Jurkat, Clone E6-1 (cell line): Measurements from ENCODE around the gene BAZ2B.
"Not testable (repeated sequence)": the region's sequence is repeated elsewhere in the genome, so short reads cannot be mapped to it uniquely, and the experiment has no call there.

ENCODE experiments used
- DNase-seq: peaks from one replicate; pipeline ENCODE4 v3.0.0-alpha.2; 2011; ENCODE audit warnings: low read depth, low spot score
- H3K4me3 ChIP-seq: 2 replicates; pipeline ENCODE4 v1.5.1; 2011; ENCODE audit warnings: mild to moderate bottlenecking, low read length, control low read depth, moderate library complexity

Gene BAZ2B

DNA sequence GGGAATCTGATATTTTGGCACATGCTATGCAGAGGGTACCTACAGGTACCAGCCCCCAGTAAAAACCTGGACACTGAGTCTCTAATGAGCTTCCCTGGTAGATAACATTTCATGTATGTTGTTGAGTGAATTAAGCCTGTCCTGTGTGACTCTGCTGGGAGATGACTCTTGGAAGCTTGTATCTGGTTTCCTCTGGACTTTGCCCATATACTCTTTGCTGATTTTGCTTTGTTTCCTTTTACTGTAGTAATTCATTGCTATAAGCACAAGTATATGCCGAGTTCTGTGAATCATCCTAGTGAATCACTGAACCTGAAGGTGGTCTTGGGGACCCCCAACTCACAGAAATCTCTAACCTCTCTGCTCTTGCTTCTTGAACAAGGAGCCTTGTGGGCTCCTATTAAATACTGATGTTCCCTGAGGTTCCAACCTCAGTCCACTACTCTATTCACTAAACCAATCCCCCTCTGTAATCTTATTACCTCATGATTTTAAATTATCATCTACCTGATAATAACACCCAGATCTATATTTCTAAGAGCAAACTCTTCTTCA lies 235.6 kb downstream of the BAZ2B start:
- no peak for DNase-seq
- no peak overlapping the region for H3K4me3 ChIP-seq

DNA sequence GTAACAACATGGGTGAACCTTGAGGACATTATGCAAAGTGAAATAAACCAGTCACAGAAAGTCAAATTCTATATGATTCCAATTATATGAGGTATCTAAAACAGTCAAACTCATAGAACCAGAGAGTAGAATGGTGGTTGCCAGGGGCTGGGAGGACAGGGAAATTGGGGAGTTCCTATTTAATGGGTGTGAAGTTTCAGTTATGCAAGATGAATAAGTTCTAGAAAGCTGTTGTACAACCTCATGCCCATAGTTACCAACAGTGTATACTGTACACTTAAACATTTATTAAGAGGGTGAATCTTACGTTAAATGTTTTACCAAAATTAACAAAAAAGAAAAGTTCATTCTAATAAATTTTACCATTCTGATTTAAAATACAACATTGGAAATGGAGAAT lies 237.2 kb downstream of the BAZ2B start:
- H3K4me3 ChIP-seq: no peak overlapping the region
- DNase-seq: no peak

DNA sequence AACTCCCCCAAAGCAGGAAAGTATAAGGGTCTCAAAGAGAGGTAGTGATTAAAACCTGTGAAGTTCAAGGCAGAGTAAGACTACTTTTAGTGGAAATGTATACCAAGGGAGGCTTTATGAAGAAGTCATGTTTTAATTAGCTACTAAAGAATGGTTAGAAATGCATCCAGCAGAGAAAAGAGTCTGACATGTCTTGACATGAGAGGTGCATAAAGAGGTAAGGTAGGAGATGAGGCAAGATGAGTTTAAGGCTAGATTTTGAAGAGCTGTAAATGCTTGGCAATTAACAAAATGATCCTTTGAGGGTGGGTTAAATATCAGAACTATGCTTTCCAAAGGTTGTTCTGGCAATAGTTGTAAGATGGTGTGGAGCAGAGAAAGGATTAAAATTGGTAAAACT lies 241.1 kb downstream of the BAZ2B start:
- no peak for DNase-seq
- H3K4me3 ChIP-seq: no peak overlapping the region

DNA sequence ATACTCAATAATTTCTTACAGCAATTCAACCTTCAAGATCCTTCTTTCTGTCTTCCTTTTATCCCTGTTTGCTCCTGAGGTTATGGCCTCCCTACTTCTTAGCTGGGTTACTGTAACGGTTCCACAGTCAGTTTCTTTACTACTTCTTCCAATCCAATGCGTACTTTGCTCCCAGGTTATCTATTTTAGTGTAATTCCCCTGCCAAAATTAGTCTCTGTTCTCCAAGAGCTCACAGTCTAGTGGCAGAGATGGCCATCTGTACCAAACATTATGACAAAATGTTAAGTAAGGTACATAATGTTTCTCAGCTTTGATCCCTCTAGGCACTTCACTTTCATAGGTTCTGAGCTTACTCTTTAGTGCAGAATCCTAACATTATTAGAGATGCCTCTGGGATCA lies 244.8 kb downstream of the BAZ2B start:
- no peak for DNase-seq
- no peak overlapping the region for H3K4me3 ChIP-seq

DNA sequence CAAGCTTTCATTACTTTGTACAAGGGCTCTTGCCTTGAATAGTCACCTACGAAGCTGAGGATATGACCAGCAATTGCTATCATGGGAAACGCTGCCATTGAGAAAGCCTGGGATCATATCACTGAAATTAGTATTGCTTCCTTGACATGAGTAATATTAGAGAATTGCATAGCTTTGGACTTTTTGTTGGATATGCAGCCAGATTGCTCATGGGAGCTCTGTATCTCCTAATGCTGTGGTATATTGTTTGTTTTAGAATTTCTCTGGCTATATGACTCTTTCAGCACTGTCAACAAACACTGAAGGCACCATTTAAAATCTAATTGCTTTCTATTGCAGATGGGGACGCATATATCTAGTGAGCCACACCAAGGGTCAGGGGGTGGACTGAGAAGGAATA lies 249.8 kb downstream of the BAZ2B start:
- H3K4me3 ChIP-seq: no peak overlapping the region
- no peak for DNase-seq

DNA sequence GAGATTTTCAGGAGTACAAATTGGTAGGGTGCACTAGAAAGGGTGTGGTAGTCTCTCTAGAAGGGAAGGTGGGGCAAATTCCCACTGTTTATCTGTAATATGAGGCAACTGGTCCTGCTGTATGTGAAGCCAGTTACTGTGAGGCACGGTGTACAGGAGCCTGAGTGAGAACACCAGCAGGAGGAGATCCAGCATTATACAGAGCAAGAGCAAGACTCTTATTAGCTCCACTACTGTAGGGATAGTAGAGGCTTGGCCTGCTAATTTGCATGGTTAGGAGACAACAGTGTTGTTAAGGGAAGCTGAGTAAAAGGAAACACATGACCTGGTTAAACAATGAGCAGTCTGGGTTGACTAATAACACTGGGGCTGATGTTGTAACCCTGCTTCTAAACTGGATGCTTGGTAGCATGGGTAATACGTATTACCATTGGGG lies 253.5 kb downstream of the BAZ2B start:
- no peak for DNase-seq
- H3K4me3 ChIP-seq: no peak overlapping the region

DNA sequence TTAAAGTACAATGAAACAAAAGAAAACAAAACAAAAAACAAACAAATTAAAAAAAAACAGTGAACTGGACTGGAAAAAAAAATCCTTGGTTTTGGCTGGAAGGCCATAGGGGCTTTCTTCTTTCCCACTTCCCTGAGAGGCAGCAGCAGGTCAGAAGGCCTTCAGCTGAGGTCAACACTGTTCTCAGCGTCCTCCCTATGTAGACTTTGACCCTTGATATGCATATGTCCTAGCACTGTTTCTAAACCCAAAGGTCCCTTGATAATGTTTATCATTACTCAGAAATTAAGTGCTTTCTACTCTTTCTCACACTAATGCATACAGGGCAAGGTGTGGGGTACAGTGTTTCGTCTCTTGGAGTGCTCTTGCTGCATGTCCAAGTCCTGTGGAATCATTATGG lies 254.3 kb downstream of the BAZ2B start:
- DNase-seq: no peak
- H3K4me3 ChIP-seq: no peak overlapping the region

DNA sequence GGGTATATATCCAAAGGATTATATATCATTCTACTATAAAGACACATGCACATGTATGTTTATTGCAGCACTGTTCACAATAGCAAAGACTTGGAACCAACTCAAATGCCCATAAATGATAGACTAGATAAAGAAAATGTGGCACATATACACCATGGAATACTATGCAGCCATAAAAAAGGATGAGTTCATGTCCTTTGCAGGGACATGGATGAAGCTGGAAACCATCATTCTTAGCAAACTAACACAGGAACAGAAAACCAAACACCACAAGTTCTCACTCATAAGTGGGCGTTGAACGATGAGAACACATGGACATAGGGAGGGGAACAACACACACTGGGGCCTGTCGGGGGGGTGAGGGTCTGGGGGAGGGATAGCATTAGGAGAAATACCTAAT lies 254.7 kb downstream of the BAZ2B start:
- not testable (repeated sequence) for H3K4me3 ChIP-seq, DNase-seq

DNA sequence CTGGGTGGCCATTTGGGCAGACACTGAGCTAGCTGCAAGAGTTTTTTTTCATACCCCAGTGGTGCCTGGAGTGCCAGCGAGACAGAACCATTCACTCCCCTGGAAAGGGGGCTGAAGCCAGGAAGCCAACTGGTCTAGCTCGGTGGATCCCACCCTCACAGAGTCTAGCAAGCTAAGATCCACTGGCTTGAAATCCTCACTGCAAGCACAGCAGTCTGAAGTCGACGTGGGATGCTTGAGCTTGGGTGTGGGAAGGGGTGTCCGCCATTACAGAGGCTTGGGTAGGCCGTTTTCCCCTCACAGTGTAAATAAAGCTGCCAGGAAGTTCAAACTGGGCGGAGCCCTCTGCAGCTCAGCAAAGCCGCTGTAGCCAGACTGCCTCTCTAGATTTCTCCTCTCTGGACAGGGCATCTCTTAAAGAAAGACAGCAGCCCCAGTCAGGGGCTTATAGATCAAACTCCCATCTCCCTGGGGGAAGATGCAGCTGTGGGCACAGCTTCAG lies 260.2 kb downstream of the BAZ2B start:
- DNase-seq: no peak

DNA sequence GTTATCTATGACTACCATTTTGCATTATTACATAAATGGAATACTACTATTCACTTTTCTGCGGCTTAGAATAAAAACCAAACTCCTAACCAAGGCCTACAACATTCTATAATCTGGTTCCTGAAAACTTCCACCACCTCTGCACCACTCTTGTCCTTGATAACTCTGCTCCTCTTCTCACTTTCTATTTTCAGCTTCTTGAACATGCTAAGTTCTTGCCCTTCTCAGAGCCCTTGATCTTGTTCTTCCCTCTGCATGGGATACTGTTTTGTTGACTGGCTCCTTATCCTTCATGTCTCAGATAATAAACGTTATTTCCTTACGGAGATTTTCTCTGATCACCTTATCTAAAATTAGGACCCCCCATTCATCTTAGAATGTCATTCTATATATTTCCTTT lies 264.4 kb downstream of the BAZ2B start:
- H3K4me3 ChIP-seq: no peak overlapping the region
- DNase-seq: no peak

More for the DNA sequence above, 260.2 kb downstream of the BAZ2B start:
- no peak overlapping the region for H3K4me3 ChIP-seq

DNA sequence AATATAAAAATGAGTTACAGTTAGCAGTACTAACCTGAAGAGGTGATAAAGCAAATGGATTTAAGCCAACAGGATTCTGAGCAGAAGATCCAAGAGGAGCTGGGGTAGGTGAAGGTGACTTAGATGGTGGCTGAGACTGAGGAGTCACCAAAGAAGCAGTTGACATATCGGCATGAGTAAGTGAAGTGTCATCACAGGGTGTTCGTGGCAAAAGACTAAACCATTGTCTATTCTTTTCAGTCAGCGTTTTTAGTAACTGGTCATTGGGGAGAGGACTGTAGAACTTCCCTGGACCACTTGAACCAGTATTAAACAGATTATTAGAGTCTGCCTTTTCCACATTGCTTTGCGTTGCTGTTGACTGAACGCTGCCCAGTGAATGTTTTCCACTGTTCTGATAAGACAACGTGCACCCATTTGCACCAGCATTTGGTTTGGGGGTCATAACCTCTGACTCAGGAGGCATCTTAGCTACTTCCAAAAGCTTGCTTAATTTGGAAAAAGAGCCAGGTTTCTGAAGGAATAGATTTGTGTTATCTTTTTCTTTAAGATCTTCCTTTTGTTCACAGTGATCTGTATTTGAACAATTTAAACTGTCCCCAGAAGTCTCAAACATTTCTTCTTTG lies 266.6 kb downstream of the BAZ2B start:
- DNase-seq: no peak

DNA sequence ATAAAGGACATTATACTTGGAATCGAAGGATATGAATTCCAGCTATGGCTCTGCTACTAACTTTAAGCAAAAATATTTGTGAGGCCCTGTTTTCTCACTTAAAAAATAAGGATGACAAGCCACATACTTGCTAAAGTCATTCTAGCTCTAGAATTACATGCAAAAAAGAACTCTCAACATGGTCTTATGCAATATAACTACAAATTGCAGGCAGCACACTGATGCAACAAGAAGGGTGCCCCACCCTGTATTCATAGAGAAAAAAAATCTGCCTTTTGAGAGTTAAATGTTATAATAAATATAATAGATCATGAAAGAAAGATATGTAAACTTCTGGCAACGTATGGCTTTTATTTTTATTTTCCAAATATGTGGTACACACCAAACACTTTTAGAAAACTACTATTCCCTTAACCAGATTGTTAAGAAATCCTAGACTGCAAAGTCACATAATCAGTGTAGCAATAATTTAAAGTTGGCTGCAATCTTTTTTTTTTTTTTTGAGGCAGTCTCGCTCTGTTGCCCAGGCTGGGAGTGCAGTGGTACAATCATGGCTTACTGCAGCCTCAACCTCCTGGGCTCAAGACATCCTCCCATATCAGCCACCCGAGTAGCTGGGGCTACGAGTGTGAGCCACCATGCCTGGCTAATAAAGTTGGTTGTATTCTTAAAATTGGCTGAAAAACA lies 289.6 kb downstream of the BAZ2B start:
- DNase-seq: no peak
- no peak overlapping the region for H3K4me3 ChIP-seq

More for the DNA sequence above, 266.6 kb downstream of the BAZ2B start:
- no peak overlapping the region for H3K4me3 ChIP-seq

DNA sequence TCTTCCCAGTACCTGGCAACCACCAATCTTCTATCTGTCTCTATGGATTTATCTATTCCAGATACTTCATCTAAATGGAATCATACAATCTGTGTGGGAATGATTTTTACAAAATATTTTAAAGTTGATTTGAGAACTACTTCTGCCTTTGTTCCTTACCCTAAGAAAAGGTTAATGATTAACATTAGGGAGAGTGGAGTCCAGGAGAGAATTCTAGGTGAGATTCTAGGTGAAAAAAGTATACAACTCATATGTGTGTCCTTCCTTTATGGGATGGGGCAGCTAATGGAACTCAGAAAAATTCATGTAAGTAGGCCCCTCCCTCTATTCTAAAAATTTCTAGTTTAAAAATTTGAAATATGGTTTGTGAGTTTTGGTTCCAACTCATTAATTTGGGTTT lies 293.9 kb downstream of the BAZ2B start:
- H3K4me3 ChIP-seq: no peak overlapping the region
- no peak for DNase-seq

DNA sequence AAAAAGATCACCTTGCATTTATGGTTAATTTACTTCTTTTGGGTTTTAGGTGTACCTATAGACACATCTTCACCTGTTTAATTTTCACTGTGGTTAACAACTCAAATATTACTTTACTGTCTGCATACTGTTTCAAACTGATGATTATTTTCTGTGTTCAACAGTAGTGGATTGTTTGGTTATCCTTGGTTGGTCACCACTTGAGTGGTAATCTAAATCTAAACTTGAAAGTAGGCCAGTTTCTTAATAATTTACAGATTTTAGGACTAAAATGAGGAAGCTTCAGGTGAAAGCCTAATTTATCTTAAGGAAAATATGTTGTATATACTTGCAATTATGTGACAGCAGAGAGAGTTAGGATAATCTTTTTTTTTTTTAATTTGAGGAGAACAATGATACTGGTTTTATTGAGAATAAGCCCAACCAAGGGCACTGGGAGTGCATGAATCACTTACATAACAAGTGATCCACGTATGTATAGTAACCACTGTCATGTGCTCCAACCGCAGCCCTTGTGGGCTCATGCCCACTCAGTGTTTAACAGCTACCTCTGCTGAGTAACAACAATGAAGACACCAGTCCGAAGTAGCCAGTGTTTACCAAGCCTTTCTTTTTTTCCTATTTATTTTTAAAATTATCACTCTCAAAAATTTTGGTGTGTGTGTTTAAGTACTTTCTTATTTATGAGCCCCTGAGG lies 298.8 kb downstream of the BAZ2B start:
- no peak for DNase-seq
- H3K4me3 ChIP-seq: no peak overlapping the region

DNA sequence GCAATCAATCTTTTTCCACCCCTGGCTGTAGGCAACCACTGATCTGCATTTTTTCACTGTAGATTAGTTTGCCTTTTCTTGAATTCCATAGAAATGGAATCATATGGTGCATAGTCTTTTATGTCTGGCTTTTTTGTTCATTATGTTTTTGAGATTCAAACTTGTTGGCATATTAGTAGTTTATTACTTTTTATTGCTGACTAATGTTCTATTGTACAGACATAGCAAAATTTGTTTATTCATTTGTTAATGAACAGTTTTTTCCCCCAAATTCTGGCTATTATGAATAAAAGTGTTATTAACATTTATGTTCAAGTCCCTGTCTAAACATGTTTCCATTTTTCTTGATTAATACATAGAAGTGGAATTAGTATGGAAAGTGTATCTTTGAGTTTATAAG lies 308.4 kb downstream of the BAZ2B start:
- no peak overlapping the region for H3K4me3 ChIP-seq
- DNase-seq: no peak

DNA sequence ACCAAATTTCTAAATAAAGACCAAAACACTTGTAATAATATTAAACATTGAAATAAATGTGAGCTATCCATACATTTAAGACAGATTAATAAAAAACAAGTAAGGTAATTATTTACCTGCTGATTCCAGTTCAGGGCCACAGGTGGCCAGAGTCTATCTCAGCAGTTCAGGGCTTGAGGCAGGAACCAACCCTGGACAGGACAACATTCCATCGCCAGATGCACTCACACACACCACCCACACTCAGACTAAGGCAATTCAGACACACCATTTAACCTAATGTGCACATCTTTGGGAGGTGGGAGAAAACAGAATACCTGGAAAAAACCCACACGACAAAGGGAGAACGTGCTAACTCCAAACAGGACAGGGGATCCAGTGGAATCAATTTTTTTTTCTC lies 315.8 kb downstream of the BAZ2B start:
- DNase-seq: no peak
- no peak overlapping the region for H3K4me3 ChIP-seq

DNA sequence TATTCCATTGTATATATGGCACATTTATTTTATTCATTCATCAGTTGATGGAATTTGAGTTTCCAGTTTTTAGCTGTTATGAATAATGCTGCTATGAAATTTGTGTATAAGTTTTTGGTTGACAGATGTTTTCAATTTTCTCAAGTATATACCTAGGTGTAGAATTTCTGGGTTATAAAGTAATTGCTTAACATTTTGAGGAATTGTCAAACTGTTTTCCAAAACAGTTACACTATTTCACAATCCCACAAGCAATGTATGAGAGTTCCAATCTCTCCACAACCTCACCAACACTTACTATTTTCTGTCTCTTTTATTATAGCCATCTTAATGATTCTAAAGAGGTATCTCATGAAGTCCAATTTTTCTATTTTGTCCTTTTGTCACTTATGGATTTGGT lies 317.4 kb downstream of the BAZ2B start:
- H3K4me3 ChIP-seq: no peak overlapping the region
- no peak for DNase-seq

DNA sequence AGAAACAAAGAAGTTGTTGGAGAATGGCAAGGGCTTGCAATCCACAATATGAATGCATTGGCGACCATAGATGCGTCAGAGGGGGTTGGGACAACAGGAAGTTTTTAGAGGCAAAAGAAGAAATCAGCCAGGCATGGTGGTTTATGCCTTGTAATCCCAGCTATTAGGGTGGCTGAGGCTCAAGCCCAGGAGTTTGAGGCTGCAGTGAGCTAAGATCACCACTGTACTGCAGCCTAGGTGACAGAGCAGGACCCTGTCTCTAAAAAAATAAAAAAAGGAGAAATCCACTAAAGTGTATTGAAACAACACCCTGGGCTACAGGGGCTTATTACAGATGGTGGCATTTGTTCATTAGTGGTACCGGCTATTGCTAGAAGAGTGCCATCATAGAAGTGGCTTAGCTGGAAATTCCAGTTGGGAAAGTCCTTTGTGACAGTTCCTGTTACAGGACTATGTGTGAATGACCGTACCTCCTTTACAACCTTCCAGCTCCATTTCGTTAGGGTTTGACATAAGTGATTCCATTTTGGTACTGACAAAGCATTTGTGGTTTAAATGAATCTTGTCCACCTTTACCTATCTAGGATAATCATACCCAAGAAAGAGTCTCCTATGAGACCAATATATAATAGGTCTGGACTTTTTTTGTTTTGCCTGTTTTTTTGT lies 319.2 kb downstream of the BAZ2B start:
- no peak overlapping the region for H3K4me3 ChIP-seq
- no peak for DNase-seq

DNA sequence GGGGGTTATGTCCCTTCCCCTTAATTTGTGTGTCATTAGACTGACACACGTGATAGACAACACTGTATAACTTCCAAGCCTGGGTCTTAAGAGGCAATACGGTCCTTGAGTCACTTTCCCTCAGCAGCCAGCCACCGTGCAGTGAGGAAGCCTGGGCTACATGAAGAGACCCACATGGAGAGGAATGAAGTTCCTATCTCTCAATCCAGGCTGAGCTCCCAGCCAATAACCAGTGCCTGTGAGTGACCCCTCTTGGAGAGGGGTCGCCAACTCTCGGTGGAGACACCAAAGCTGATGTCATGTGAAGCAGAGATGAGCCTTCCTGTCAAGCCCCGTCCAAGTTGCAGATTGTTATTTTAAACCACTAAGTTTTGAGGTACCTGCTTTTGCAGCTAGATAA lies 324.2 kb downstream of the BAZ2B start:
- DNase-seq: no peak

More for the DNA sequence above, 324.2 kb downstream of the BAZ2B start:
- H3K4me3 ChIP-seq: no peak overlapping the region
